Activated T-cell treated with anti-CD3 and anti-CD28 coated beads, Interleukin-2, amount 50 U/mL, for 72 hours (primary cell): ENCODE data around the gene KLHL5. TPM values are rescaled to one million over a fixed set of nuclear protein-coding genes. Genes with fewer than 3 reads are reported as not detected.

Source experiments
- ATAC-seq, 2 donors: fragments of 150-1000 bp; cut with Tn5 transposase; replicated peaks in 1 of 2; 2 replicates each; pipeline ENCODE4 v1.10.0; 2021; ENCODE audit warnings: moderate library complexity in 2 of 2, mild to moderate bottlenecking in 1 of 2
- DNase-seq, 2 donors: peaks; one replicate each; pipeline ENCODE4 v3.0.0; 2021 to 2022; ENCODE audit warnings: mixed read lengths in 1 of 2
- H3K27ac Mint-ChIP-seq: one replicate; pipeline ENCODE4 v1.8.0; 2022; ENCODE audit warnings: mild to moderate bottlenecking, moderate library complexity, mixed read lengths
- H3K27me3 Mint-ChIP-seq: one replicate; pipeline ENCODE4 v1.8.0; 2022; ENCODE audit warnings: low read depth, mixed read lengths
- H3K36me3 Mint-ChIP-seq, 2 donors: one replicate each; pipeline ENCODE4 v1.8.0; 2022; ENCODE audit warnings: mixed read lengths in 2 of 2, mild to moderate bottlenecking in 1 of 2; ENCODE audit not compliant: insufficient read depth in 2 of 2
- H3K4me1 Mint-ChIP-seq: one replicate; pipeline ENCODE4 v1.8.0; 2022; ENCODE audit warnings: low read depth, mixed read lengths
- H3K4me3 Mint-ChIP-seq, 2 donors: one replicate each; pipeline ENCODE4 v1.8.0; 2022; ENCODE audit warnings: mild to moderate bottlenecking in 2 of 2, mixed read lengths in 2 of 2, moderate library complexity in 2 of 2
- H3K9me3 Mint-ChIP-seq, 2 donors: one replicate each; pipeline ENCODE4 v1.8.0; 2022; ENCODE audit warnings: mixed read lengths in 2 of 2
- total RNA-seq, 2 donors: library from RNA; stranded (reverse); gene quantifications; one replicate each; pipeline ENCODE4 v1.2.3, GENCODE V29; 2022

The KLHL5 gene
- total RNA-seq, 2 donors from 2014 or later: 31.7 to 42.5 TPM

DNA sequence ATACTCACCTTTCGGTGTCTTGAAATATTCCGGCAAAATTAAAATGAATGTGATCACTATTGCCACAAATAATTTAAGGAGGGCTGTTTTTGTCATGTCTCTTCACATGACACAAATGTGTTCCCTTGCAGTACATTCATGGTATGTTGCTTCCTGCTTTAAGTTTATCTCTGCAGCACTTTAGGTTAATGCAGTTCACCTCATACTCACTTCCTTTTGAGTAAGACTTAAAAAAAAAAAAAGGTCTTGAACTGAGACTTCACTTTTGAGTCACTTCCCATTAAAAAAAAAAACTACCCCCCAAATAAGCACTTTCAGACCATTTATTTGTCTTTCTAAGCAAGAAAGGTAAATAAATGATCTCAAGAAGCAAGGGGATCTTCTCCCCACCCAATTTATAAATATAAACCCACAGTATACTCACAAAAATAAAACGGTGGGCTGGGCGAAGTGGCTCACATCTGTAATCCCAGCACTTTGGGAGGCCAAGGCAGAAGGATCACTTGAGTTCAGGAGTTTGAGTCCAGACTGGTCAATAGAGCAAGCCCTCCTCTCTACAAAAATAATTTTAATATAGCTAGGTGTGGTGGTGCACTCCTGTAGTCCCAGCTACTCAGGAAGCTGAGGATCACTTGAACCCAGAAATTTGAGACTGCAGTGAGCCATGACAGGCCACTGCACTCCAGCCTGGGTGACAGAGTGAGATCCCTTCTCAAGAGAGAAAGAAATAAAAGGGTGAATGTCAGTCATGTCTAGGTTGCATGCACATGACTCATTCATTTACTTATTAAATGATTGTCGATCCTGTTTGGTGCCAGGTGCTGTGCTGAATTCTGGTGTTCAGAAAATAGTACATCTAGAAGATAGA, 29.6 kb upstream of the KLHL5 start, which contains the start of gene TMEM156:
TSS of gene TMEM156 (minus strand) at position 192 of the 868 bp plus-strand sequence. CDS start at position 96, 96 bp downstream.
- H3K27ac Mint-ChIP-seq: peak within 1 kb of the TSS; percentile 90
- H3K36me3 Mint-ChIP-seq: peaks cover 3 to 15% of the 10 kb centered on the region in 2 donors
- peak; percentile 52 to 54 for DNase-seq
- H3K27me3 Mint-ChIP-seq: no peaks in the 10 kb centered on the region
- H3K4me1 Mint-ChIP-seq: peaks cover 60% of the 10 kb centered on the region
- peak; percentile 90 for ATAC-seq
- H3K9me3 Mint-ChIP-seq: no peaks in the 10 kb centered on the region
- peak within 1 kb of the TSS; percentile 88 to 94 for H3K4me3 Mint-ChIP-seq

DNA sequence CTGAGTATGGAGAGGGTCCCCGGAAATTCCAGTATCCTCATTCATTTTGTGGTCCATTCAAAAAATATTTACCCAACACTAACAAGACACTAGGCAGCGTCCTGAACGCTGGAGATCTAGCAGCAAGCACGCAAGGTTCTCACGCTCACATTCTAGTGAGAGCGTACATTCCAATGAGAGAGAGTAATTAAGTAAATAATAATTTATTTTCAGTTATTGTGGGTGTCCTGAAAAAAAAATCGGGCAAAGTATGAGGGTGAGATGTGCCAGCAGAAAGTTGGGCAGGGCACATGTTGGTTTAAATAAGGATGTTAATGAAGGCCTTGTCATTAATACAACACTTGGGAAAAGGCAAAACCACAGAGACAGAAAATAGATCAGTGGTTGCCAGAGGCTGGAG, 25.9 kb upstream of the KLHL5 start:
- no peak overlapping the region for H3K4me3 Mint-ChIP-seq
- H3K27me3 Mint-ChIP-seq: no peaks in the 10 kb centered on the region
- DNase-seq: no peak
- no peak for ATAC-seq
- no peaks in the 10 kb centered on the region for H3K9me3 Mint-ChIP-seq
- no peak overlapping the region for H3K27ac Mint-ChIP-seq
- H3K4me1 Mint-ChIP-seq: peaks cover 40% of the 10 kb centered on the region
- peaks cover 0 to 3% of the 10 kb centered on the region in 2 donors for H3K36me3 Mint-ChIP-seq

GRCh38 chr4:39037491-39037825, 24.6 kb upstream of the KLHL5 start:
- no peak for DNase-seq
- H3K4me3 Mint-ChIP-seq: no peak overlapping the region
- no peaks in the 10 kb centered on the region for H3K9me3 Mint-ChIP-seq
- peaks cover 40% of the 10 kb centered on the region for H3K4me1 Mint-ChIP-seq
- no peaks in the 10 kb centered on the region for H3K36me3 Mint-ChIP-seq
- no peak overlapping the region for H3K27ac Mint-ChIP-seq
- no peak for ATAC-seq
- no peaks in the 10 kb centered on the region for H3K27me3 Mint-ChIP-seq

DNA sequence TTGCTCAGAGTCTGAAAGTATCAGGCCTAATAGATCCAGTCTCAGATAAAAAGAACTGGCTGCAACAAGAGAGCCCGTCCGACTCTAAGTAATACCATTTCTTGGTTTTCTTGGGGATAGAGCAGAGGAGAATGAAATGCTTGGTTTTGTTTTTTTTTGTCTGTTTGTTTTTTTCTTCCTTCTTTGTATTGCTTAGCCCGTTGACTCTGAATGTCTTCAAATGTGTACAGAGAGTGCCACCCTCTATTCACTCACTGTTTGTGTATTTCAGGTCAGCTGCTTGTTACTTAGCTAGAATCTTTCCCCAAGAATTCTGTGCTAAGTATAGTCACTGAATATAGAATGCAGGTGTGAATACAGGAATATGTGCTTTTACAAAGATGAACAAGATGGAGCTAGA, 24.1 kb upstream of the KLHL5 start:
- DNase-seq (no peak), ATAC-seq (no peak)
- H3K4me1 Mint-ChIP-seq: peaks cover 38% of the 10 kb centered on the region
- no peaks in the 10 kb centered on the region for H3K9me3 Mint-ChIP-seq
- no peaks in the 10 kb centered on the region for H3K36me3 Mint-ChIP-seq
- no peaks in the 10 kb centered on the region for H3K27me3 Mint-ChIP-seq
- H3K27ac Mint-ChIP-seq: no peak overlapping the region
- no peak overlapping the region for H3K4me3 Mint-ChIP-seq

DNA sequence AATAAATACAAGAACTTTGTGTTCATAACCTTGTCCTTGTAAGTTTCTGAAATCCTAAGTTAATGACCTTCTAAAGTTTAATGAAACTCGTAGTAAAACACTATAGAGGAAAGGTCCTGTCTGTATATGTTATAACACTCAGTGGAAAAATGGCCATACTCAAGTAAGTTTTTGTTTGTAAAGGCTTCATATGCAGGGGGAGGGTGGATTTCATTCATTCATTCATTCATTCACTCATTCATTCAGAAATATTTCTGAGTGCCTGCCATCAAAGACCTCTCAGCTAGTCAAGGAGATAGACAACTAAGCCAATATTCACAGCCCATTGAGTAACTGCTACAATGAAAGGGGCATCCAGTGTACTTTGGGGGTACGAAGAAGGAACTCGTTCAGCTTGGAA, 22.9 kb upstream of the KLHL5 start:
- H3K4me3 Mint-ChIP-seq: no peak overlapping the region
- H3K27ac Mint-ChIP-seq: no peak overlapping the region
- H3K36me3 Mint-ChIP-seq: no peaks in the 10 kb centered on the region
- DNase-seq (no peak), ATAC-seq (no peak)
- peaks cover 42% of the 10 kb centered on the region for H3K4me1 Mint-ChIP-seq
- H3K9me3 Mint-ChIP-seq: no peaks in the 10 kb centered on the region
- no peaks in the 10 kb centered on the region for H3K27me3 Mint-ChIP-seq

GRCh38 chr4:39042366-39042765, 19.7 kb upstream of the KLHL5 start:
- Mint-ChIP-seq H3K27me3 (no peaks in the 10 kb centered on the region), H3K9me3 (no peaks in the 10 kb centered on the region), H3K27ac (peak overlapping the region; percentile 52), H3K36me3 (peaks cover 5 to 6% of the 10 kb centered on the region in 2 donors), H3K4me3 (peak overlapping the region; percentile 4 to 21), H3K4me1 (peaks cover 46% of the 10 kb centered on the region)
- DNase-seq (no peak), ATAC-seq (no peak)

- peak overlapping the region; percentile 71 to 87 for H3K4me3 Mint-ChIP-seq
- DNase-seq: no peak
- peaks cover 48% of the 10 kb centered on the region for H3K4me1 Mint-ChIP-seq
- no peaks in the 10 kb centered on the region for H3K9me3 Mint-ChIP-seq
- peak overlapping the region; percentile 92 for H3K27ac Mint-ChIP-seq
- ATAC-seq: no peak
- H3K27me3 Mint-ChIP-seq: no peaks in the 10 kb centered on the region
- peaks cover 5 to 6% of the 10 kb centered on the region in 2 donors for H3K36me3 Mint-ChIP-seq
These were observed 18.8 kb upstream of the KLHL5 start for GRCh38 chr4:39043058-39043860.

DNA sequence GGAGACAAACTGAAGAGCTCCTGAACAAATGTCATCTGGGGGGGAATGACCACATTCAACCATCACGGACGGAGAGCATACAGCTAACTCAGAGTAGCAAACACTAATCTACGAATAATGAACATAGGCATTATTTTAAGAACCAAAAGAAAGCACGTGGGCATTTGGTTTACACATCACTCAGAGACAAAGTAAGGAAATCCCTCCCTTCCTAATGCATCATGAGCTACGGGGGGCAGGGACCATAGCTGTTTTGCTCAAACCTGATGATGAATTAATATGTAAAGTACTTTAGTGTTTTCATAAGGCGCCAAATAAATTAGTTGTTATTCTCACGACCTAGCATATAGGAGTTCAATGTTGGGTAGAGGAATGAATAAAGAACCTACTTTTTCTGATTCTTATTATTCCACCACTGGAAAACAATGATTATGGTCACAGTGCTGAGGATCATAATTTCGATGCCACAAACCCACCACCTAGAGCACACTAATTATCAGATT, 18.1 kb upstream of the KLHL5 start:
- peak in 1 of 2 donors; percentile 0 for ATAC-seq
- H3K4me1 Mint-ChIP-seq: peaks cover 53% of the 10 kb centered on the region

DNA sequence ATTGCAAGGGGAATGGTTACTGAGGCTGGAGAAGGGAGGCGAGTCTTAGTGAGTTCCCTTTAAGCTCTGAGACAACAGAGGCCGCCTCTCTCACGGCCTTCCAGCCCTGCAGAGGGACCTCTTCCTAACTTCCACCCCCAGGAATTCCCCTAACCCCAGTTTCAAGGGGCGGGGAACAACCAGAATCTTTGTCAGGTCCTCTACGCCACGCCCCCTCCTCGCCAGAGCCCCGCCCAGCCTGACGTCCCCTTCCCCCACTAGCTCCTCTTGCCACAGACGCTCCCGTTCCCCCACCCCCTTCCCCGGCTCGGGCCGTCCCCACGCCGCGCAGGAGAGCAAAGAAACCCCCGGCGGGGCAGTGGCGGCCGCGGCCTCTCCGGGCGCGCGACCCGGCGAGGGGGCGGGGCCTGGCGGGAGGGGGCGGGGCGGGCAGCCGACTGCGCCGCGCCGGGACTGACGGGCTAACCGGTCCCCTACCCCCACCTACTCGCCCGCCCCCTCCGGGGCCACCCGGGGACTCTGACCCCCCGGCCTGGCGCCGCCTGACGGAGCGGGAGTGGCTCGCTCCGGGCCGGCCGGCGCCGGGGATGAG, 17.6 kb upstream of the KLHL5 start:
- H3K27ac Mint-ChIP-seq: peak overlapping the region; percentile 92
- H3K4me3 Mint-ChIP-seq: peak overlapping the region; percentile 71 to 87
- no peaks in the 10 kb centered on the region for H3K9me3 Mint-ChIP-seq
- H3K36me3 Mint-ChIP-seq: peaks cover 6 to 7% of the 10 kb centered on the region in 2 donors
- DNase-seq: peak; percentile 96 to 98
- peaks cover 57% of the 10 kb centered on the region for H3K4me1 Mint-ChIP-seq
- H3K27me3 Mint-ChIP-seq: no peaks in the 10 kb centered on the region
- ATAC-seq: peak; percentile 86 to 90

More for the DNA sequence above, 18.1 kb upstream of the KLHL5 start:
- DNase-seq: peak in 1 of 2 donors; percentile 14
- Mint-ChIP-seq H3K27me3 (no peaks in the 10 kb centered on the region), H3K4me3 (peak overlapping the region; percentile 71 to 87), H3K36me3 (peaks cover 6 to 7% of the 10 kb centered on the region in 2 donors), H3K27ac (peak overlapping the region; percentile 92), H3K9me3 (no peaks in the 10 kb centered on the region)

- ATAC-seq: no peak
- H3K27ac Mint-ChIP-seq: peak overlapping the region; percentile 99
- peak overlapping the region; percentile 83 to 100 for H3K4me3 Mint-ChIP-seq
- peaks cover 57% of the 10 kb centered on the region for H3K4me1 Mint-ChIP-seq
- DNase-seq: peak; percentile 58 to 68
- peaks cover 6 to 7% of the 10 kb centered on the region in 2 donors for H3K36me3 Mint-ChIP-seq
- no peaks in the 10 kb centered on the region for H3K27me3 Mint-ChIP-seq
- no peaks in the 10 kb centered on the region for H3K9me3 Mint-ChIP-seq
These were observed 16.8 kb upstream of the KLHL5 start for GRCh38 chr4:39044956-39045826.

- H3K4me1 Mint-ChIP-seq: peaks cover 57% of the 10 kb centered on the region
- peaks cover 6 to 7% of the 10 kb centered on the region in 2 donors for H3K36me3 Mint-ChIP-seq
- ATAC-seq (peak in 1 of 2 donors; percentile 23), DNase-seq (no peak)
- no peaks in the 10 kb centered on the region for H3K9me3 Mint-ChIP-seq
- H3K27me3 Mint-ChIP-seq: no peaks in the 10 kb centered on the region
- H3K27ac Mint-ChIP-seq: peak overlapping the region; percentile 99
- peak overlapping the region; percentile 83 to 100 for H3K4me3 Mint-ChIP-seq
These were observed 16.2 kb upstream of the KLHL5 start for GRCh38 chr4:39045827-39046221.

DNA sequence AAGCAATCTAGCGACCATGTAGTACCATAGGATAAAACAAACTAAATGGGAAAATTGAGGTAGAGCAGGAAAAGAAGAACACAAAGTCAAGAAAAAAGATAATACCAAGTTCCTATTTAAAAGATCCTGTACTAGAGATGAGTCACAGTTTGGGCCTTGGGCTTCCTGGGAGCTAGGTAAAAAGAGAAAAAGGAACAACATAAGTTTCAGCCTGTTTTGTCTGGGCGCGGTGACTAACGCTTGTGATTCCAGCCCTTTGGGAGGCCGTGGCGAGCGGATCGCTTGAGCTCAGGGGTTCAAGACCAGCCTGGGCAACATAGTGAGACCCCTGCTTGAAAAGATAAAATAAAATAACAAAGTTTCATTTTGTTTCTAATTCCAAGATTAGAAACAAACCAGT, 15.8 kb upstream of the KLHL5 start:
- Mint-ChIP-seq H3K27ac (peak overlapping the region; percentile 99), H3K4me1 (peaks cover 57% of the 10 kb centered on the region), H3K4me3 (peak overlapping the region; percentile 83 to 100), H3K9me3 (no peaks in the 10 kb centered on the region), H3K27me3 (no peaks in the 10 kb centered on the region), H3K36me3 (peaks cover 6 to 7% of the 10 kb centered on the region in 2 donors)
- DNase-seq (no peak), ATAC-seq (no peak)
